Epidermal melanocyte (primary cell): Measurements from ENCODE around the gene MRM2.

Experiments used
- DNase-seq: peaks from one replicate; pipeline ENCODE4 v3.0.0; 2011; ENCODE audit warnings: low spot score; ENCODE audit not compliant: insufficient read length

The MRM2 gene

DNA sequence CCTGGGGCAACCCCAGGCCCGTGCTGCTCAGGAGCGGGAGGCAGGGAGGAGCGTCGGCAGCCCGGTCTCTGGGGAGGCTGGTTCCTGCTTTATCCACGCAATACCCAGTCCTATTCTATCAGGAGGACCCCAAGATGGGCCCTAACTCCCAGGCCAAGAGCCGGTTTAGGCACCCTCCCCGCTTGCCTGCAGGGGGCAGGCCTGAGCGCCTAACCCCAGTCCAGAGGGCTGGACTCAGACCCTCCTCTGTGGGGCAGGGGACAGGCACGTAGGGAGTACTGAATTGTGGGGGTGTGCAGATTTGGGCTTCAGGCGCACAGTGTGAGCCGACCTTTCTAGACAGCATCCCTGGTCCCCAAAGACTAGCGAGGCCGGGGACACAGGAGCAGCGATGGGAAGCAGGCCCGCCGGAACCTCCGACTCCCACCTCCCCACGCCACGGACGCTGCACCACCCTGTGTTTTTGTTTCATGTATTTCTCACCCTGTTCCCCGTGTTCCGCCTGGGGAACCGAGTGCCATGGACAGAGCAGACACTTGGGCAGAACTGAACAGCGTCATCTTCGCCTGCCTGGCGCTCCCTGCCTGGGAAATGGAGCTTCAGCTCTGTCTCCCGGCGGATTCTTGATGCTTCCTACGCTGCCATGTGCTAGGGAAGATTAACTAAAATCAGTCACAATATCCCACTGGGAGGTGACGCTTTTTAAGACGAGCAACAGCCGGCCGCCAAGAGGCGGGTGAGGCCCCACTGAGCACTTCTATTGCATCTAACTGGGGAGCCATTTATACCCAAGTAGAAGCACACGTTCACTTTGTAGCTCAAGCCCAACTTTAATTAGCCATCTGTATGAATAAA, 5.4 kb upstream of the MRM2 start:
- DNase-seq = no peak

DNA sequence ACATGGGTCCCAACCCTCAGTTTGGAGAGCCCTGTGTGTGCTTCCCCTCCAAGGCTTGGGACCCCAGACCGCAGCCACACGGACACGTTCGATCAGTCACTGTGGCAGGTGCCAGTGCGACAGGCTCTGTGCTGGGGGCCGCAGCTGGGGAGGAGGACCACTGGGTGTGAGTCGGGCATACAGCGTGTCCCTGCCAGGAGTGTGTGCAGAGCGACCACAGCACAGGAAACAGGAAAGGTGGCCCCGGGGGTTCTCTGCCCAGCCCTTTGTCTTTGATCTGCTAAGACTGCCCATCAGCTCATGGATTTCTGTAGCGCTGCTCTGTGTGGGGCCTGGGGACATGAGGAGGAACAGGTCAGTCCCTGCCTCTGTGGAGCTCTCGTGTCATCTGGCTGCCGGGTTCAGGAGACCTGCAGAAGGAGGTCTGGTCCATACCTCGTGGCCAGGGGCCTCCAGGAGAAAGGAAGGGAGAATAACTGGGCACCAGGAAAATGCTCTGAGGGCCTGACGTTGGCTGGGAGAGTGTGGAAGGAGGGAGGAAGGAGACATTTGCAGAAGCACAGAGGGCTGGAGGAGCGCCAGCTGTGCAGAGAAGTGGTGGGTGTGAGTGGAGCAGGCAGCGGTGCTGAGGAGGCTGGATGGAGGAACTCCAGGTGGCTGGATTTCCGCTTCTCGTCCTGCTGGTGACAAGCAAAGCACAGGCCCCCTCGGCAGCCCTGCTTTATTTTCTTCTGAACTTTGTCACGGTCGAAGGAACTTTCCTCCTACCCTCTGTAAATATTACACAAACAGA, 4.1 kb upstream of the MRM2 start:
- no peak for DNase-seq

DNA sequence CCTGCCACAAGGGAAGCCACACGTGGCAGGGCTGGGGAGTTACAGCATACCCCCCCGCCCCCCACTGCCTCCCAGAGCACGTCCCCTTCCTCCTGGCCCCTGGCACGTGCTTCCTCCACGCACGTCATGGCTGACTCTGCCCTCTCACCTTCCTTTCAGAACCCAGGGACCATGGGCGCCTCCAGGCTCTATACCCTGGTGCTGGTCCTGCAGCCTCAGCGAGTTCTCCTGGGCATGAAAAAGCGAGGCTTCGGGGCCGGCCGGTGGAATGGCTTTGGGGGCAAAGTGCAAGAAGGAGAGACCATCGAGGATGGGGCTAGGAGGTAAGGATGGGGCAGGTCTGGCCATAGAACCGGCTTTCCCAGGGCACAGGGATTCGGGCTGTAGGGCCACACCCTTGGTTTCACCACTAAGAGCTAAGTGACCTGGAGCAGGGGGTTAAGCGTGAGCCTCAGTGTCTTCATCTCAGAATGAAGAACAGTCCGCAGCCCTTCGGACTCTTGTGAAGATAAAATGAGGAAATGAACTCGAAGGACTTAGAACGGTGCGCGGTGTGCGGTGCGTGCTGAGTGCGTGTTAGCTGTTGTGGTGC, 2.5 kb upstream of the MRM2 start:
- no peak for DNase-seq

DNA sequence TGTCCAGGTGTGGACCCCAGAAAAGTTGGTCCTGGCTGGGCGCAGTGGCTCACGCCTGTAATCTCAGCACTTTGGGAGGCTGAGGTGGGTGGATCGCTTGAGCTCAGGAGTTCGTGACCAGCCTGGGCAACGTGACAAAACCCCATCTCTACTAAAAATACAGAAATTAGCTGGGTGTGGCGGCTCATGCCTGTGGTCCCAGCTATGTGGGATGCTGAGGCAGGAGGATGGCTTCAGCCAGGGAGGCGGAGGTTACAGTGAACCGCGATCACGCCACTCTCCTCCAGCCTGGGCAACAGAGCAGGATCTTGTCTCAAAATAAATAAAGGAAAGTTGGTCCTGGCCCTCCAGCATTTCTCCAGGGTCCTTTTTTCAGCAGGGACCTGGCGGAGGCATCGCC, 1.5 kb upstream of the MRM2 start:
- no peak for DNase-seq

DNA sequence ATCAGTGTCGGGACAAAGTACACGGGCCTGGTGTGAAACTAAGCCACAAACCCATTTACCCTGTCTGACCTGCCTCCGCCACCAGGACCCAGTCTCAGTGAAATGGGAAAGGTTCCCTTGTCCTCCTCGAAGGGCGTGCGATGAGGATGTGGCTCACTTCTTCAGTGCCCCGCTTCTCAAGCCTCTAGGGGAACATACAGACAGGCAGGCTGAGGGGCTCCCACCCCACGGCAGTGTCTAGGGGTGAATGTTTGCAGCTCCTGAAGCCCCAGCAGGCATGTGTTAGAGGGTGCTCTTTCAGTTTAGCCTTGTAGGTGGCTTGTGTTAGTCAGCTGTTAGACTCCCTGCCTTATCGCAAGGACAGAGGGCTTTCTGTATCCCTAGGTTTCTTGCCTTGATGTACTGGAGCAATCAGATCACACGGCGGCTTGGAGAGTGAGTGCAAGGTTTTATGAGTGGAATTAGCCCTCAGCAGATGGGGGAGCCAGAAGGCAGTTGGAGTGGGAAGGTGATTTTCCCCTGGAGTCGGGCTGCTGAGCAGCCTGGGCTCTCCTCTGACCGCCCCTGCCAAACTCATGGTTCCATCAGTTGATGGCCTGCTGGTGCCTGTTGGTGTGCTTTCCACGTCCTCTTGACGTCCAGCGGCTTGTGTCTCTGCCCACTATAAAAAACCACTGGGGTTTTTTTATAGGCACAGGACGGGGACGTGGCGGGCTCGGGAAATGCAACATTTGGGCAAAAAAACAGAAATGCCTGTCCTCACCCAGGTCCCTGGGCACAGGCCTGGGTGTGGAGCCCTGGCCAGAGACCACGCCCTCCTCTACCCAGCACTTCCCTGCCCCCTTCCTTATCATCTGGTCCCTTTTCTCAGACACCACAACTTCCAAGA, 780 bp upstream of the MRM2 start:
- no peak for DNase-seq

DNA sequence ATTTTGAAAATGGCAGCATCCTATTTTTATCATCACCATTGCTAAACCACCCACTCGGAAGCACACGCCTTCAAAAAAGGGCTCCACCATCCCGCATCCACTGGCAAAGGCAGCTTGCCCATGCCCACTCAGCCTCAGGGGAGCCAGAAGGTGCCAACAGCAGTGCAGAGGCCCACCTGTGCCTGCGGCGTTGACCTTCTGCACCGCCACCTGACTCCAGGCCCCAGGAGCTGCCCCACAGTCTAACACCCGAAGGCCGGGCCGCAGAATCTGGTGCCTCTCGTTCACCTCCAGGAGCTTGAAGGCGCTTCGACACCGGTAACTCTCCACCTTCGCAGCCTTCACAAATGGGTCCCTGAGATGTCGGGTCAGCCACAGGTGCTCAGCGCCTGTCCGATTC, 2.8 kb downstream of the MRM2 start:
- no peak for DNase-seq

DNA sequence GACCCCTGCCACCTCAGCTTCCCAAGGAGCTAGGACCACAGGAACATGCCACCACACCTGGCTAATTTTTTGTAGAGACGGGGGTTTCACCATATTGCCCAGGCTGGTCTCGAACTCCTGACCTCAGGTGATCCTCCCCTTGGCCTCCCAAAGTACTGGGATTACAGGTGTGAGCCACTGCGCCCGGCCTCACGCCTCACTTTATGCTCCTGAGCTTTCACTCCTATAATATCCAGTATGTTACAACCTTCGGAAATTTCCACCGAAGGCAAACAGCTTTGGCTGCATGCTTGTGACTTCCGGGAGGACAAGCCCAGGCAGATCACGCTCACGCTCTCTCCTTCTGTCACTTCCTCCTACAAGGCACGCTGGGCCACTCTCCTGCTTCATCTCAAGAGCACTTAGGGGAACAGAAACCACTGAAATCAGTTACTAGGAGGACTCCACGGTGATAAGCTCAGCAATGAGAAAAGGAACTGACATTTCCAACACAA, 4.8 kb downstream of the MRM2 start:
- DNase-seq = no peak

DNA sequence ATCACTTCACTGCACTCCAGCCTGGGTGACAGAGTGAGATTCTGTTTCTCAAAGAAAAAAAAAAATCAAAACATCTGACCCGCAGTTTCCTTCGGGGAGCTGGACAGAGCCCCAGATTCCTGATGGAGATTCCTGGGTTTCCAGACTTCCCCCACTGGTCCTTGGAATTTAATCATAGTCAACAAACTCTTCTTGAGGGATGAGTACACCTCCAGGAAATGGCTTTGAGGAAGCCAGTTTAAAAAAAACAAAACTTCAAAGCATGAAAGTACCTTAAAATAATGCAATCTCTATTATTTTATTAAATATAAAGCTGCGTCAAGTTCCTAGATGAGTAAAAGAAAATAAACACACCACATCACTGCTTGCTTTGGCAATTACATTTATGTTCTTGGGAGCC, 8.1 kb downstream of the MRM2 start:
- no peak for DNase-seq

DNA sequence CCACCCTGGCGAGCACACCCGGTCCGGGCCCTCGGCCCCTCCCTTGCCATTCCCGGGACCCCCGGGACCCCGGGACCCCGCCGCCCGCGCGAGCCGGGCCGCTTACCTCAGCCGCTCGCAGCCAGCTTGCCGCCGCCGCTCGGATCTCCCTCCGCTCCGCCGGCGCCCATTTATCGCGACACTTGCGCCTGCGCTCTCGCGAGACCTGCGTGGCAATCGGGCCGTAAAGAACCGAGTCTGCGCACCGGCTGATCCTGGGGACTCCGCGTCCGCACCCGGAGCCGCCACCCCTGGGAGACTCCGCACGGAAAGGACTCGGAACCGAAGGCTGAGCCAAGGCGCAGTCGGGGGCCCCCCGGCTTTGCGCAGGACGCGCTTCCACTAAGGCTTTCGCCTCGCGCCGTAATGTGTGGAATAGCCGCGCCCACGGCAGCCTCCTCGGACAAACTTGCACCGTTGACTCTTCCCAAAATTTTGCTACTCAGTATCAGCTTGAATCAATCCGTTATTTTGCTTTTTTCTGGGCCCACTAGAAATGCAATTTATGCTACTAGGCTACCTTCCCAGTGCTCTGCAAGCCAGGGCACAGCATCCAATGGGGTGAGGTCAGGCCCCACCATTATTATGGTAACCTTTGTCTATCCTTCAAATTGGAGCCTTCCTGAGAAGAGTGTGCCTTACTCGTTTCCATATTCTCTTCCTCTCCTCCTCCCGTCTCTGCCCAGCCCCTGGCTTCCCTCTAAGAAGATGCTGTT, 9.1 kb downstream of the MRM2 start, which contains the start of gene MAD1L1:
Gene MAD1L1, minus strand, starts transcription at position 180 of the 755 bp plus-strand sequence. CDS start 2,812 bp downstream, outside the sequence.
- peak; percentile 89 for DNase-seq

DNA sequence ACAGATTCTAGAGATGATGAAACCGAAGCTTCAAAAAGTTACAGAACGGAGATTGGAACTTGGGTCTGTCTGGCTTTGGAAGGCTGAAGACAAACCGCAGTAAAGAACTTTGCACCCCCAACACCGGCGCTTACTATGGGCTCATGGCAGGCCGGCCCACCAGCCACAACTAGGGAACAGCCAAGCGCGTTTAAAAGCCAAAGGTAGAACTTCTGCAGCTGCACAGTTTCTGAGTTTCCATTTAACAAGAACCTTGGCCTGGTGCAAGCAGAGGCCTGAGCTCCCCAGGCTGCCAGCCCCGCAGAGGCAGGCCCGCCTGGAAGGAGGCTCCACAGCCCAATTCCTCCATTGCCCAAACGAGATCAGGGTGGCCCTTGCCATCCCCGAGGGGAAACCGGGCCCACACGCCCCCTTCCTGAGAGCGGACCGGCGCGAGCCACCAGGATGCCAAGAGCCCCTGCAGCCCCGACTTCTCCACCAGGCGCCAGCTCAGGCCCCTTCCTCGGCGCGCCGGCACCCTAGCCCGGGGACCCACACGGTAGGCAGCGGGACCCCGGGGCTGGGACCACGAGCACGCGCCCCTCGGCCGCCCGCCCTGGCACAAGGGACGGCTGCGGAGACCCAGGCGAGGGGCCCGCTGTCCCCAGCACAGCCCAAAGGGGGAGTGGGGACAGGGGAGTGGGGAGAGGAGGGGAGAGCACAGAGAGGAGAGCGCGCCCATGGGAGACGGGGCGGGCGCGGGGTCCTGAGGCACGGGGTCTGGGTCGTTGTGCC, 9.8 kb downstream of the MRM2 start:
- DNase-seq = no peak

DNA sequence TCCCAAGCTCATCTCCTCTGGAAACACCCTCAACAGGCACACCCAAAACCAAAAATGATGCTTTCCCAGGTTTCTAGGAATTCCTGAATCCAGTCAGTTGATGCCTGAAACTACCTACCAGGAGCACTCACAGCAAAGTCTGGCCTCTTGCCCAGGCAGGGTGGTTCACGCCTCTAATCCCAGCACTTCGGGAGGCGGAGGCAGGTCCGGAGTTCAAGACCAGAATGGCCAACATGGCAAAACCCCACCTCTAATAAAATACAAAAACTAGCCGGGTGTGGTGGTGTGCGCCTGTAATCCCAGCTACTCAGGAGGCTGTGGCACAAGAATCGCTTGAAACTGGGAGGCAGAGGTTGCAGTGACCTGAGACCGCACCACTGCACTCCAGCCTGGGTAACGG, 11.1 kb downstream of the MRM2 start:
- DNase-seq = no peak

DNA sequence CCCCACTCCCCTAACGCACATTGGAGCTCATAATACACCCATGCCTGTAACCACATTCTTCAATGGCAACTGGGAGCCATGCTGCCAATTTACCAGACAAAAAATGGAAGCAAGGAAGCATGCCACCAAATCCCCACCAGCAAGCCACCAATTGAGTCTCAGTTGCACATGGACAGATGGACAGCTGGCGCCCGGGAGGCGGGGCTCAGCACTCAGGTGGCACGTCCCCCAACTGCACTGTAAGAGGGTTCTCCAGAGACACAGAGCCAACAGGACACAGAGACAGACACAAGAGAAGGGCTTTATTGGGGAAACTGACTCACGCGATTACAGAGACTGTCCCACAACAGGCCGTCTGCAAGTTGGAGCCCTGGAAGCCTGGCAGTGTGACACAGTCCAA, 11.8 kb downstream of the MRM2 start:
- no peak for DNase-seq

DNA sequence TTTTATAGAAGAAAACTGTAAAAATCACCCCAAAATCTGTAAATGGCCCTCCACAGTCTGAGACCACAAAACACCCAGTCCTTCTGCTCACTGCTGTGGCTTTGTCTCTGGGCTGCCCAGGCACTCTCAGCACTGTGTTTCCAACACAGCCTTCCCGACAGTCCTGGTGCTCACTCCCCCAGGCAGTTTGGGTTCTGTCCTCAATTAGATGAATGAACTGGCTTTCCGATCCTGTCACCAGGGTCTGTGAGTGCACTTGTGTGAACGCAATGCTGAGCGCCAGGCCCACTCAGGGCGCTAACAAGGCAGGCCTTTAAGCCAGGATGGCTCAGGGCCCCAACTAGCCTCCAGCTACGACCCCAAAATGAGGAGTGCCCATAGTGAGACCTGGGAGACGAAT, 12.5 kb downstream of the MRM2 start:
- no peak for DNase-seq

DNA sequence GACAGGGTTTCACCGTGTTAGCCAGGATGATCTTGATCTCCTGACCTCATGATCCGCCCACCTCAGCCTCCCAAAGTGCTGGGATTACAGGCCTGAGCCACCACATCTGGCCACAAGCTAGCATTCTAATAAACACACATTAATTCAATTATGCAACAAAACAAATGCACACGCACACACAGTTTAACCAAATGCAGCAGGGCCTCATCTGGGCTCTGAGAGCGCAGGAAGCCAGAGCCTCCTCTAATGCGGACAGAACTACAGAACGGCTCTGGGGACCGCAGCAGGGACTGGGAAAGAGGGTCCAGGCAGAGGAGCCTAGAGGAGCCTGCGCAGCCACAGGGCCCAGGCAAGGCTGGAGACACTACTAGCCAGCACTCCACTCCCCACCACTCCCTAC, 13.1 kb downstream of the MRM2 start:
- DNase-seq = no peak

DNA sequence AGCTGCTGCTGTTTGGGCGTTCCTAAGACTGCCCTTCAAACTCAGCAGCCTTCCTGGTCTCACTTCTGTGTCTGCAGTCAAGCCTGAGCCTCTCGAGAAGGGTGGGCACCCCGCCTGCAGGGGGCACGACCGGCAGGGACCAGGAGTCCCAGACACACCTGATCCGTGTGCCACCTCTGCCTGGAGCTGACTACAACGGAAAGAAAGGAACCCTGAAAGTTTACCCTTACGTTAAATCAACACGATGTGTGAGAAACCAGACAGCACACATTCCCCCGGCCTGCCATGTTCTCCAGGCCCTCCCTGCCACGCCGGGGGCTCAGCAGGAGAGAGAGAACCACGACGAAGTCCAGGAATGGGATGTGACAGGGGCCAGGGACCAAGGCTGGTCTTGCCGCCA, 14.3 kb downstream of the MRM2 start:
- DNase-seq = no peak

DNA sequence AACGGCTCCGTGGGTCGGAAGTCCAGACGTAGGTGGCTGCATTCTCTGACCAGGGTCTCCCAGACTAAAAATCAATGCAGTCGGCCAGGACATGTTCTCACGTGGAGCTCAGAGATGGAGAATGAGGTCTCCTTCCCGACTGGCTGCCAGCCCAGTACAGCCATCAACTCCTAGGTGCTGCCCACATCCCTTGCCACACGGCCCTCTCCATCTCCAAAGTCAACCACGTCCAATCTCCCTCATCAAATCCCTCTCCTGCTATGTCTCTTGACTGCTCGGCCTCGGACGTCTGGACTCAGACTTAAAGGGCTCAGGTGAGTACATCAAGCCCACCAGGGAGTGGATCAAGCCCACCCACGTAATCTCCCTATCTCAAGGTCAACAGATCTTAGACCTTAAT, 16.2 kb downstream of the MRM2 start:
- DNase-seq = no peak

DNA sequence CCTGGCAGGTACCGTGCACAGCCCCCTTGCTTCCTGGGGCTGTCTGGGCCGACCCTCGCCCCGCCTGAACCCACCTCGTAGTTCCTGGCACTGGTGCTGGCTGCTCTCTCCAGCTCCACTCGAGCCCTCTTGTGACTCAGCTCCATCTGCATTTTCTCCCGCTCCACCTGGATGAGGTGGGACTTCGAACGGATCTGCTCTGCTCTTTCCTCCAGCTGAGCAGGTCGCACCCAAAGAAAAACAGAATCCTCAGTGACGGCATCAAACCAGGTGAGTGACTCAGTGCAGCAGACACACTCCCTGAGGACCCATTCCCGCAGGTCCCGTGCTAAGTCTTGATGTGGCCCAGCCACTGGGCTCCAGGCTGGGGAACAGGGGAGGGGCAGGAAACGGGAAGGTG, 16.7 kb downstream of the MRM2 start:
- no peak for DNase-seq

DNA sequence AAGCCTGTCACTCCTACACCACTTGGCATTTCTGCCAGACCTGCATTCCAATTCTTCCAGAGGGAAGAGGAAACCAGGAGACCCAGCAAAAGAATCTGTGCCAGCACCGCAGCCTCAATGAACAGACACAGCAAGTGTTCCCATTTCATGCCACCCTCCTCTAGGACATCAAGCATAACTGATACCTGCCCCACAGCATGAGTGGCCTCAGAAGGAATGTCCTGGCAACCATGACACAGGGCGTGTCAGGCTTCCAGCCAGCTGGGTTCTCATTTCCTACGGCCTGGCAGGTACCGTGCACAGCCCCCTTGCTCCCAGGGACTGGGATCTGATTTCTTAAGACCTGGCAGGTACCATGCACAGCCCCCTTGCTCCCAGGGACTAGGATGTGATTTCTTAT, 17.1 kb downstream of the MRM2 start:
- DNase-seq = no peak

DNA sequence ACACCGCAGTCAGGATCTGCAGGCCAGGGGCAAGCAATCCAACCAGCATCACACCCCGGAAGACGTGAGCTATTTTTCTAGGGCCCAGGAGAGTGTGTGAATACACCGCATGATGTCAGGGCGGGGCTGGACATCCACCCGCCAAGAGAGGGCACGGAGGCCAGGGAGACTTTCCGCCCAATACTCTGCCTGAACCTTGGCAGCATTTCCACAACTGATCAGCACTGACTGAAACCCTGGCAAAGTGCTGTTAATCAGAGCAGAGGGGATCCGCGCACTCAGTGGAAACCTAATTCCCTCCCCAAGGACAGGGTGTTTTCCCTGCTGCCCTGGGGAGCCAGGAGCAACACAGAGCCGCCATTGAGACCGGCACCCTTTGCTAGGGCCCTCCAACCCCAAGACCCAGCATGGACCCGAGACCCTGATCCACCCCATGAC, 17.5 kb downstream of the MRM2 start:
- DNase-seq = no peak

DNA sequence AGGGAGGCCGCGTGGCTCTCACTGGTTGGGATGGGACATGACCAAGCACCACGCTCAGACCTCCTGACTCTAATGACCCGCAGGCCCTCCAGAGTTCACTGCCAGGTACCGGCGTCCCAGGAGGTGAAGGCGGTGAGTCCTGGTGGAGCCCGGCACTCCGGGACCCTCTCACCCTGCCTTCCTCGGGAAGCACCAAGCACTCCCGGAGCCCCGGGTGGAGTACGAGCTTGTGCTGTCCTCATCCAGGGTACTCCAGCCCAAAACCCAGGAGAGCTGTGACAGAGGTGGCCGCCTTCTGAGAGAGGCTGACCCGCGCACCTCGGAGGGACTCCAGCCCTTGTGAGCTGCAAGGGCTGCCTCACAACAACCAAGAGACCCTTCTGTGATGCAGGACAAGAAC, 18.7 kb downstream of the MRM2 start:
- no peak for DNase-seq
